Colonic mucosa (tissue), 4 donors: Measurements from ENCODE around the gene TMEFF1. TPM values are rescaled to one million over a fixed set of nuclear protein-coding genes. Genes with fewer than 3 reads are reported as not detected.
A peak's percentile ranks its signal among the peaks of the same experiment; 100 is the strongest.
"Not testable (repeated sequence)": the region's sequence is repeated elsewhere in the genome, so short reads cannot be mapped to it uniquely, and the experiment has no call there.

Experiments used
- DNase-seq: peaks from one replicate; pipeline ENCODE4 v3.0.0-alpha.2; 2020
- H3K27ac ChIP-seq: fragments of 200-600 bp; one replicate; pipeline ENCODE4 v1.8.0; 2021
- H3K27me3 ChIP-seq: fragments of 200-600 bp; one replicate; pipeline ENCODE4 v1.8.0; 2021
- H3K36me3 ChIP-seq: fragments of 200-600 bp; one replicate; pipeline ENCODE4 v1.8.0; 2021
- H3K4me1 ChIP-seq: fragments of 200-600 bp; one replicate; pipeline ENCODE4 v1.8.0; 2021; ENCODE audit warnings: mild to moderate bottlenecking
- H3K4me3 ChIP-seq: fragments of 200-600 bp; one replicate; pipeline ENCODE4 v1.8.0; 2021
- H3K9ac ChIP-seq, 2 donors: one replicate each; pipeline ENCODE4 v1.7.0; 2013; ENCODE audit warnings: control low read depth in 2 of 2, low read depth in 2 of 2, low read length in 2 of 2
- H3K9me3 ChIP-seq: fragments of 200-600 bp; one replicate; pipeline ENCODE4 v1.8.0; 2021
- CTCF ChIP-seq: fragments of 200-600 bp; IDR thresholded peaks from one replicate; pipeline ENCODE4 v1.8.0; 2022; ENCODE audit warnings: antibody characterized with exemption, mild to moderate bottlenecking
- intact Hi-C: fragments of 100-400 bp; cut with DNase I; formaldehyde crosslinking; loops from one replicate; pipeline ENCODE4 v1.14.1; 2022
- total RNA-seq, 2 donors: library from RNA; stranded (reverse); fragmentation: NEBNext Ultra II Directional in 1 of 2; extraction: Animal tissue kit (Norgen Biotek cat#: 25700) in 1 of 2; gene quantifications; one replicate each; pipeline ENCODE4 v1.2.1, GENCODE V29; 2021
- donor health status: healthy.
- donor health status: DM: no; HTN: no; CAD: no.
- donor health status: DM: no; HTN: no; CAD: no.

TMEFF1 gene
- total RNA-seq, 2 donors from 2014 or later = 0.27 TPM; not detected in 1

DNA sequence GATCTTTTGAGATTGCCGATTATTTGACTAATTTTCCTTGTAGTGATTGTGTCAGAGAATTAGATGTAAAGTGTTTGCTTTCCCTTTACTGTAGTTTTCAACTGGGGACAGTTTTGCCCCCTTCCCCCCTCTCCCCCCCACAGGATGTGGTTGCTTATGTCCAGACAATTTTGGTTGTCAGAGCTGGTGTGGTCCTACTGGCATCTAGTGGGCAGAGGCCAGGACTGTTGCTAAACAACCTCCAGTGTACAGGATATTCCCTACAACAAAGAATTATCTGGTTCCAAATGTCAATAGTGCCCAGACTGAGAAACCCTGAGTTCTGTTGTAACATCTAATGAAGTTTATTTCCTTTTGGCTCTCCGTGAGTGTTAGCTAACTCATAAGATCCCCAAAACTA is 20.0 kb downstream of the TMEFF1 start:
- H3K36me3 ChIP-seq = no peaks in the 10 kb centered on the region
- no peak overlapping the region for H3K27ac ChIP-seq
- H3K9me3 ChIP-seq = no peaks in the 10 kb centered on the region
- H3K27me3 ChIP-seq = no peaks in the 10 kb centered on the region
- no peaks in the 10 kb centered on the region for H3K4me1 ChIP-seq
- TF ChIP-seq CTCF = no peak
- intact Hi-C loops = no loop called here
- no peak overlapping the region for H3K4me3 ChIP-seq
- DNase-seq = no peak
- H3K9ac ChIP-seq = no peak overlapping the region

DNA sequence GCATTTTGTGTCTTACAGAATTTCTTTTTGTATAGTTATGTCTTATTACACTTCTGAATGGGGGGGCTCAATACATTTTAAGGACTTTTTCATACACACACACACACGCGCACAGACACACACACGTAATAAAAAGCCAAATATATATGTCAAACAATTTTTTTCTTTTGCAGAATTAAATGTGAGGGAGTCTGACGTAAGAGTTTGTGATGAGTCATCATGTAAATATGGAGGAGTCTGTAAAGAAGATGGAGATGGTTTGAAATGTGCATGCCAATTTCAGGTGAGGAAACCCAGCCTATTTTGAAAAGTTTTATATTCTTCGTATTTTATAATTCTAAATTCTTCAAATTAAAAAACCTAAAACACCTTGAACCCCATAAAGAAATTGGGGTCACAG is 25.6 kb downstream of the TMEFF1 start:
- H3K4me1 ChIP-seq = no peaks in the 10 kb centered on the region
- H3K36me3 ChIP-seq = no peaks in the 10 kb centered on the region
- no peak for TF ChIP-seq CTCF
- no peak overlapping the region for H3K27ac ChIP-seq
- no peaks in the 10 kb centered on the region for H3K27me3 ChIP-seq
- no peak overlapping the region for H3K9ac ChIP-seq
- intact Hi-C loops = no loop called here
- H3K9me3 ChIP-seq = no peaks in the 10 kb centered on the region
- DNase-seq = no peak
- H3K4me3 ChIP-seq = no peak overlapping the region

DNA sequence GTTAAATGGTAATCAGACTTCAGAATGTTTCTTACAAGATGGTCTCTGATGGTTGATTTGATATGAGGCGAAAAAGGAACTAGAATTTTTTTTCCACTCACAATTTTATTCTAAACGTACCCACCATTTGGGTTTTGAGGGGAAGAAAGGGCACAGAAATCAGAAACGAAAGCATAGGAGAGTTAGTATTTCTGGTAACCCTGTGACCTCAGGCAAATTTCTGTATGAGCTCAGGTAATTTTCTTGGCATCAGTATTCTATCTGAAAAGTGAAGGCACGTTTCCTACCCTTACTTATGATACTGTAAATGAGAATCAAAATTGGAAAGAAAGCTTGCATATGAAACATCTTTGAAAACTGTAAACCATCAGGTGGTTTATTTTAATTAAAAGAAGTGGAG is 26.5 kb downstream of the TMEFF1 start:
- Histone ChIP-seq H3K4me3 (no peak overlapping the region), H3K27me3 (no peaks in the 10 kb centered on the region), H3K9me3 (no peaks in the 10 kb centered on the region), H3K9ac (no peak overlapping the region), H3K27ac (no peak overlapping the region), H3K4me1 (no peaks in the 10 kb centered on the region), H3K36me3 (no peaks in the 10 kb centered on the region)
- no peak for TF ChIP-seq CTCF
- intact Hi-C loops = no loop called here
- DNase-seq = no peak

- DNase-seq = no peak
- no peaks in the 10 kb centered on the region for H3K36me3 ChIP-seq
- no peaks in the 10 kb centered on the region for H3K9me3 ChIP-seq
- H3K27me3 ChIP-seq = no peaks in the 10 kb centered on the region
- H3K4me1 ChIP-seq = no peaks in the 10 kb centered on the region
- no peak overlapping the region for H3K9ac ChIP-seq
- H3K27ac ChIP-seq = no peak overlapping the region
- no peak for TF ChIP-seq CTCF
- intact Hi-C loops = no loop called here
- no peak overlapping the region for H3K4me3 ChIP-seq
Measured at GRCh38 chr9:100499866-100500265, 26.9 kb downstream of the TMEFF1 start.

- H3K9ac ChIP-seq = no peak overlapping the region
- peak; percentile 49 for TF ChIP-seq CTCF
- intact Hi-C loops = no loop called here
Measured at GRCh38 chr9:100505564-100506159, 32.7 kb downstream of the TMEFF1 start.

DNA sequence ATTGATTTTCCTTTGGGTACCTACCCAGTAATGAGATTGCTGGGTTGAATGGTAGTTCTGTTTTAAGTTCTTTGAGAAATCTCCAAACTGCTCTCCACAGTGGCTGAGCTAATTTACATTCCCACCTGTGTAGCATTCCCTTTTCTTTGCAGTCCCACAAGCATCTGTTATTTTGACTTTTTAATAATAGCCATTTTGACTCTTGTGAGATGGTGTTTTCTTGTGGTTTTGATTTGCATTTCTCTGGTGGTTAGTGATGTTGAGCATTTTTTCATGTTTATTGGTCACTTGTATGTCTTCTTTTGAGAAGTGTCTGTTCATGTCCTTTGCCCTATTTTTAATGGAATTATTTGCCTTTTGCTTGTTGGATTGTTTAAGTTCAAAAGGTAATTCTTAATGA is 34.4 kb downstream of the TMEFF1 start:
- H3K27ac ChIP-seq, H3K9me3 ChIP-seq: not testable (repeated sequence)

More at GRCh38 chr9:100505564-100506159, 32.7 kb downstream of the TMEFF1 start:
- peak; percentile 75 for DNase-seq
- Histone ChIP-seq H3K4me1 (no peaks in the 10 kb centered on the region), H3K27ac (no peak overlapping the region), H3K9me3 (no peaks in the 10 kb centered on the region), H3K4me3 (no peak overlapping the region), H3K36me3 (no peaks in the 10 kb centered on the region), H3K27me3 (no peaks in the 10 kb centered on the region)

More for the DNA sequence above, 34.4 kb downstream of the TMEFF1 start:
- H3K27me3 ChIP-seq, H3K4me3 ChIP-seq, H3K36me3 ChIP-seq, intact Hi-C loops, H3K9ac ChIP-seq, H3K4me1 ChIP-seq, DNase-seq: not testable (repeated sequence)
